HEK293 (cell line): ENCODE data around the gene THRSP.

Experiments used
- CTCF ChIA-PET: fragments of 350-600 bp; formaldehyde crosslinking; extraction: SDS; loops from one replicate; lab custom pipeline; 2021; ENCODE audit warnings: antibody characterized with exemption; lab: Yijun Ruan, JAX
- POLR2A ChIA-PET: fragments of 300-600 bp; formaldehyde crosslinking; extraction: SDS; loops from one replicate; lab custom pipeline; 2020; ENCODE audit warnings: antibody characterized with exemption, inconsistent platforms; lab: Yijun Ruan, JAX
- H3K27ac ChIP-seq: fragments of 200-500 bp; sonication (Bioruptor generic); 2 replicates; pipeline ENCODE4 v1.5.1; 2014; ENCODE audit warnings: low read depth, low read length, control low read depth, inconsistent platforms; ENCODE audit errors: extremely low read depth
- H3K36me3 ChIP-seq, 2 experiments: fragments of 200-500 bp in 1 of 2; sonication (Bioruptor generic) in 1 of 2; 1 replicate in 1 of 2; 2 replicates in 1 of 2; pipeline ENCODE4 v1.5.1; 2014 to 2017; ENCODE audit warnings: inconsistent platforms in 2 of 2, low read length in 2 of 2; ENCODE audit not compliant: control insufficient read depth in 2 of 2, insufficient read depth in 1 of 2
- H3K4me1 ChIP-seq: fragments of 200-500 bp; sonication (Bioruptor generic); 2 replicates; pipeline ENCODE4 v1.5.1; 2014; ENCODE audit warnings: mild to moderate bottlenecking, low read length, inconsistent platforms; ENCODE audit not compliant: control insufficient read depth, insufficient read depth
- H3K4me3 ChIP-seq: 2 replicates; pipeline ENCODE4 v1.5.1; 2011; ENCODE audit warnings: low read depth, mild to moderate bottlenecking, control low read depth, low read length, moderate library complexity
- H3K9me3 ChIP-seq: fragments of 200-500 bp; sonication (Bioruptor generic); 2 replicates; pipeline ENCODE4 v1.5.1; 2014; ENCODE audit warnings: low read depth, low read length, inconsistent platforms; ENCODE audit not compliant: control insufficient read depth, insufficient read depth
- HOXD13 ChIP-seq: sonication (generic); formaldehyde crosslinking; IDR thresholded peaks from 2 replicates; pipeline ENCODE4 v1.8.0; 2022; ENCODE audit warnings: missing genetic modification reagents, borderline replicate concordance
- IKZF3 ChIP-seq: fragments of 450-650 bp; IDR thresholded peaks from 2 replicates; pipeline ENCODE4 v1.5.0; 2018; ENCODE audit warnings: missing biosample characterization, mild to moderate bottlenecking, missing genetic modification characterization, moderate library complexity
- KLF1 ChIP-seq: fragments of 450-650 bp; formaldehyde crosslinking; IDR thresholded peaks from 2 replicates; pipeline ENCODE4 v1.5.1; 2016; ENCODE audit warnings: missing biosample characterization, missing genetic modification characterization
- KLF16 ChIP-seq: fragments of 450-650 bp; formaldehyde crosslinking; IDR thresholded peaks from 2 replicates; pipeline ENCODE4 v1.5.1; 2017; ENCODE audit warnings: missing biosample characterization, missing genetic modification characterization
- KLF8 ChIP-seq: fragments of 450-650 bp; formaldehyde crosslinking; IDR thresholded peaks from 2 replicates; pipeline ENCODE4 v1.5.1; 2016; ENCODE audit warnings: missing biosample characterization, missing genetic modification characterization
- ZBTB48 ChIP-seq: fragments of 450-650 bp; formaldehyde crosslinking; IDR thresholded peaks from 2 replicates; pipeline ENCODE4 v1.5.1; 2016; ENCODE audit warnings: missing biosample characterization, missing genetic modification characterization
- ZFHX2 ChIP-seq: fragments of 450-650 bp; formaldehyde crosslinking; conservative IDR thresholded peaks from 2 replicates; pipeline ENCODE4 v1.5.1; 2016; ENCODE audit warnings: missing biosample characterization, missing genetic modification characterization
- ZFP3 ChIP-seq: fragments of 450-650 bp; formaldehyde crosslinking; IDR thresholded peaks from 2 replicates; pipeline ENCODE4 v1.5.1; 2016; ENCODE audit warnings: low read depth, missing biosample characterization, missing genetic modification characterization
- ZFP69B ChIP-seq: fragments of 450-650 bp; formaldehyde crosslinking; IDR thresholded peaks from 2 replicates; pipeline ENCODE4 v1.5.1; 2016; ENCODE audit warnings: missing biosample characterization, missing genetic modification characterization
- ZNF138 ChIP-seq: fragments of 450-650 bp; formaldehyde crosslinking; IDR thresholded peaks from 2 replicates; pipeline ENCODE4 v1.5.1; 2016; ENCODE audit warnings: missing biosample characterization, missing genetic modification characterization, borderline replicate concordance
- ZNF169 ChIP-seq: fragments of 450-650 bp; formaldehyde crosslinking; IDR thresholded peaks from 2 replicates; pipeline ENCODE4 v1.5.1; 2016; ENCODE audit warnings: missing biosample characterization, missing genetic modification characterization
- ZNF202 ChIP-seq: fragments of 450-650 bp; formaldehyde crosslinking; IDR thresholded peaks from 2 replicates; pipeline ENCODE4 v1.5.1; 2016; ENCODE audit warnings: missing biosample characterization, missing genetic modification characterization, borderline replicate concordance
- ZNF24 ChIP-seq: fragments of 450-650 bp; formaldehyde crosslinking; IDR thresholded peaks from 2 replicates; pipeline ENCODE4 v1.5.1; 2016; ENCODE audit warnings: missing biosample characterization, missing genetic modification characterization
- ZNF248 ChIP-seq: fragments of 450-650 bp; formaldehyde crosslinking; IDR thresholded peaks from 2 replicates; pipeline ENCODE4 v1.5.1; 2017; ENCODE audit warnings: missing biosample characterization, missing genetic modification characterization
- ZNF37A ChIP-seq: fragments of 450-650 bp; IDR thresholded peaks from 2 replicates; pipeline ENCODE4 v1.5.1; 2018; ENCODE audit warnings: missing biosample characterization, missing genetic modification characterization
- ZNF391 ChIP-seq: fragments of 450-650 bp; formaldehyde crosslinking; IDR thresholded peaks from 2 replicates; pipeline ENCODE4 v1.5.1; 2016; ENCODE audit warnings: low read depth, missing biosample characterization, missing genetic modification characterization, borderline replicate concordance
- ZNF501 ChIP-seq: fragments of 450-650 bp; formaldehyde crosslinking; IDR thresholded peaks from 2 replicates; pipeline ENCODE4 v1.5.1; 2016; ENCODE audit warnings: missing biosample characterization, missing genetic modification characterization
- ZNF654 ChIP-seq: fragments of 450-650 bp; formaldehyde crosslinking; IDR thresholded peaks from 2 replicates; pipeline ENCODE4 v1.5.1; 2016; ENCODE audit warnings: low read depth, missing biosample characterization, missing genetic modification characterization
- ZNF830 ChIP-seq: fragments of 450-650 bp; IDR thresholded peaks from 2 replicates; pipeline ENCODE4 v1.5.0; 2018; ENCODE audit warnings: missing biosample characterization, missing genetic modification characterization, low read depth, mild to moderate bottlenecking, moderate library complexity
- TF ChIP-seq, protein P1 (sequence below): fragments of 450-650 bp; formaldehyde crosslinking; IDR thresholded peaks from 2 replicates; pipeline ENCODE4 v1.5.1; 2016; ENCODE audit warnings: missing biosample characterization, missing genetic modification characterization, low read depth
- TF ChIP-seq, protein P2 (sequence below): fragments of 450-650 bp; formaldehyde crosslinking; IDR thresholded peaks from 2 replicates; pipeline ENCODE4 v1.5.1; 2016; ENCODE audit warnings: missing biosample characterization, missing genetic modification characterization
- TF ChIP-seq, protein P3 (sequence below): fragments of 450-650 bp; formaldehyde crosslinking; IDR thresholded peaks from 2 replicates; pipeline ENCODE4 v1.5.1; 2016; ENCODE audit warnings: missing biosample characterization, missing genetic modification characterization
- TF ChIP-seq, protein P4 (sequence below): fragments of 450-650 bp; formaldehyde crosslinking; IDR thresholded peaks from 2 replicates; pipeline ENCODE4 v1.5.1; 2016; ENCODE audit warnings: missing biosample characterization, missing genetic modification characterization
- TF ChIP-seq, protein P5 (sequence below): fragments of 450-650 bp; formaldehyde crosslinking; IDR thresholded peaks from 2 replicates; pipeline ENCODE4 v1.5.1; 2017; ENCODE audit warnings: missing biosample characterization, missing genetic modification characterization
- TF ChIP-seq, protein P6 (sequence below): fragments of 450-650 bp; formaldehyde crosslinking; IDR thresholded peaks from 2 replicates; pipeline ENCODE4 v1.5.1; 2016; ENCODE audit warnings: missing biosample characterization, missing genetic modification characterization

Gene THRSP

DNA sequence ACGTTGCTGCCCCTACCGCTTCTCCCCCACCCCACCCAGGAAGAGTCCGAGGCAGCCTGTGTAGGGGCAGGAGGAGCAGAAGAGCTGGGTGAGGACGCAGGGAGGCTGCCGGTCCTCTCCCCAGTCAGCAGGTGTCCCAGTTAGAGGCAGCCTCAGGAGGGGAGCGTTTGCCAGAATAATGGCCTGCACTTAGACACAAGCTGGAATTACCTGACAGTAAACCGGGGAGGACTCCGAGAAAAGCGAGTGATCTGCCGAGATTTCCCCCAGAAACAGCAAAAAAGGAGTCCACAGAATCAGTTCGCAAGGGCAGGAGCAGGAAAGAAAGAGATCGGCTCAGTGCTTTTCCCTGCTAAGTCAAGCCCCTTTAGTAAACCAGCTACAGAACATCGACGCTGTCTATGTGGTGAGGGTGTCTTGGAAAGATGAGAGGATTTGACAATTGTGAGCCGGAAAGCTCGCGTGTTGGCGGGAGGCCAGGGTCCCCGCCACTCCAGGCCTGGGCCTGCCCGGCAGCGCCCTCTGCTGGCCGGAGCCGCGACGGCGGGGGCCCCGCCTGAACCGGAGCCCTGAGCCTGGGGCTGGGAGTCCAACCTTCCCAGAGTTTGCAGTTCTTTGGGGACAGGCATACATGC is 17.7 kb upstream of the THRSP start (continued):
- TF ChIP-seq ZNF654 (tag by site-specific recombination) (peak; percentile 68), ZFP69B (tag by site-specific recombination) (peak; percentile 54; the same call in 1 of the 2 replicates), ZBTB48 (tag by site-specific recombination) (0 out of 2 replicates have a peak, but pooled peaks have one; percentile 43)

DNA sequence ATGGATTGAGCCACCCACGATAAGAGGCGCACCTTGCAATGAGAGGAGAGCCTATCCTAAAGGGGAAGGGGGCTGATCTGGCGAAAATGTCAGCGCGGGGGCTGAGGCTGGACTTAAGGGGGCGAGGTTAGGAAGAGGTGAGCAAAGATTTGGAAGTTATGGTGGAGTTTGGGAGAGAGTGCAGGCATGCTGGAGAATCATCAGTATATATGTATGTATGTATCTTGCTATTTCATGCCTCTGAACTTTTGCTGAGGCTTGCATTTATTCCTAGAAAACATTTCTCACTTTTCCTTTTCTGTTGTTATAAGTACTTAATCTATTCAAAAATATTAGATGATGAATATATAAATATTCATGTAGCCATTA is 17.2 kb upstream of the THRSP start:
- Histone ChIP-seq H3K27ac (no peak overlapping the region), H3K4me3 (no peak overlapping the region), H3K36me3 (no peaks in the 10 kb centered on the region), H3K9me3 (no peaks in the 10 kb centered on the region), H3K4me1 (no peaks in the 10 kb centered on the region)
- TF ChIP-seq HOXD13 (no peak), ZFHX2 (tag by site-specific recombination) (0 out of 2 replicates have a peak, but pooled peaks have one; percentile 24), IKZF3 (tag by site-specific recombination) (no peak), ZNF391 (no peak), ZNF37A (tag by site-specific recombination) (no peak), ZNF501 (tag by site-specific recombination) (no peak)
- TF ChIP-seq, protein P1, sequence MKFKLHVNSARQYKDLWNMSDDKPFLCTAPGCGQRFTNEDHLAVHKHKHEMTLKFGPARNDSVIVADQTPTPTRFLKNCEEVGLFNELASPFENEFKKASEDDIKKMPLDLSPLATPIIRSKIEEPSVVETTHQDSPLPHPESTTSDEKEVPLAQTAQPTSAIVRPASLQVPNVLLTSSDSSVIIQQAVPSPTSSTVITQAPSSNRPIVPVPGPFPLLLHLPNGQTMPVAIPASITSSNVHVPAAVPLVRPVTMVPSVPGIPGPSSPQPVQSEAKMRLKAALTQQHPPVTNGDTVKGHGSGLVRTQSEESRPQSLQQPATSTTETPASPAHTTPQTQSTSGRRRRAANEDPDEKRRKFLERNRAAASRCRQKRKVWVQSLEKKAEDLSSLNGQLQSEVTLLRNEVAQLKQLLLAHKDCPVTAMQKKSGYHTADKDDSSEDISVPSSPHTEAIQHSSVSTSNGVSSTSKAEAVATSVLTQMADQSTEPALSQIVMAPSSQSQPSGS: no peak
- TF ChIP-seq, protein P2, sequence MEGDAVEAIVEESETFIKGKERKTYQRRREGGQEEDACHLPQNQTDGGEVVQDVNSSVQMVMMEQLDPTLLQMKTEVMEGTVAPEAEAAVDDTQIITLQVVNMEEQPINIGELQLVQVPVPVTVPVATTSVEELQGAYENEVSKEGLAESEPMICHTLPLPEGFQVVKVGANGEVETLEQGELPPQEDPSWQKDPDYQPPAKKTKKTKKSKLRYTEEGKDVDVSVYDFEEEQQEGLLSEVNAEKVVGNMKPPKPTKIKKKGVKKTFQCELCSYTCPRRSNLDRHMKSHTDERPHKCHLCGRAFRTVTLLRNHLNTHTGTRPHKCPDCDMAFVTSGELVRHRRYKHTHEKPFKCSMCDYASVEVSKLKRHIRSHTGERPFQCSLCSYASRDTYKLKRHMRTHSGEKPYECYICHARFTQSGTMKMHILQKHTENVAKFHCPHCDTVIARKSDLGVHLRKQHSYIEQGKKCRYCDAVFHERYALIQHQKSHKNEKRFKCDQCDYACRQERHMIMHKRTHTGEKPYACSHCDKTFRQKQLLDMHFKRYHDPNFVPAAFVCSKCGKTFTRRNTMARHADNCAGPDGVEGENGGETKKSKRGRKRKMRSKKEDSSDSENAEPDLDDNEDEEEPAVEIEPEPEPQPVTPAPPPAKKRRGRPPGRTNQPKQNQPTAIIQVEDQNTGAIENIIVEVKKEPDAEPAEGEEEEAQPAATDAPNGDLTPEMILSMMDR (tag by site-specific recombination): 0 out of 2 replicates have a peak, but pooled peaks have one; percentile 6
- TF ChIP-seq, protein P3, sequence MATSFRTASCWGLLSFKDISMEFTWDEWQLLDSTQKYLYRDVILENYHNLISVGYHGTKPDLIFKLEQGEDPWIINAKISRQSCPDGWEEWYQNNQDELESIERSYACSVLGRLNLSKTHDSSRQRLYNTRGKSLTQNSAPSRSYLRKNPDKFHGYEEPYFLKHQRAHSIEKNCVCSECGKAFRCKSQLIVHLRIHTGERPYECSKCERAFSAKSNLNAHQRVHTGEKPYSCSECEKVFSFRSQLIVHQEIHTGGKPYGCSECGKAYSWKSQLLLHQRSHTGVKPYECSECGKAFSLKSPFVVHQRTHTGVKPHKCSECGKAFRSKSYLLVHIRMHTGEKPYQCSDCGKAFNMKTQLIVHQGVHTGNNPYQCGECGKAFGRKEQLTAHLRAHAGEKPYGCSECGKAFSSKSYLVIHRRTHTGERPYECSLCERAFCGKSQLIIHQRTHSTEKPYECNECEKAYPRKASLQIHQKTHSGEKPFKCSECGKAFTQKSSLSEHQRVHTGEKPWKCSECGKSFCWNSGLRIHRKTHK (tag by site-specific recombination): no peak
- CTCF ChIA-PET: interaction anchor here (0.6 to 2.6 kb wide), 26 partner anchors 9 to 851 kb away, joined by 3 to 17 read pairs (median 4); partner anchors contain the start of genes INTS4, NDUFC2 and THRSP
- POLR2A ChIA-PET: interaction anchor here (2.2 kb wide), 1 partner anchor 52 kb away, joined by 7 read pairs; the partner anchor contains the start of gene INTS4

DNA sequence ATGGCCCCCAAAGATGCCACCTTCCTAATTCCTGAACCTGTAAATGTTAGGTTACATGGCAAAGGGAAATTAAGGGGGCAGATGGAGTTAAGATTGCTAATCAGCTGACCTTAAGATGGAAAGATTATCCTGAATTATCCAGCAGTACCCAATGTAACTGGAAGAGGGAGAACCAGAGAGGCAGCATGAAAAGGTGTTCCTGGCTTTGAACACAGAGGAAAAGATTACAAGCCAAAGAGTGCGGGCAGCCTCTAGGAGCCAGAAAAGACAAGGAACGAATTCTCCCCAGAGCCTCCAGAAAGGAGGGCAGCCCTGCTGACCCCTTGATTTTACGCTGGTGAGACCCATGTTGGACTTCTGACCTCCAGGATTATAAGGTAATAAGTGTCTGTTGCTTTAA is 15.1 kb upstream of the THRSP start:
- Histone ChIP-seq H3K27ac (no peak overlapping the region), H3K36me3 (no peaks in the 10 kb centered on the region), H3K9me3 (no peaks in the 10 kb centered on the region), H3K4me3 (no peak overlapping the region), H3K4me1 (no peaks in the 10 kb centered on the region)
- CTCF ChIA-PET: interaction anchor here (0.6 to 1.3 kb wide), 3 partner anchors 17 to 517 kb away, joined by 3 to 6 read pairs (median 6); no protein-coding TSS in a partner anchor
- POLR2A ChIA-PET: no interaction called here
- no peak for TF ChIP-seq ZNF202
- TF ChIP-seq, protein P4, sequence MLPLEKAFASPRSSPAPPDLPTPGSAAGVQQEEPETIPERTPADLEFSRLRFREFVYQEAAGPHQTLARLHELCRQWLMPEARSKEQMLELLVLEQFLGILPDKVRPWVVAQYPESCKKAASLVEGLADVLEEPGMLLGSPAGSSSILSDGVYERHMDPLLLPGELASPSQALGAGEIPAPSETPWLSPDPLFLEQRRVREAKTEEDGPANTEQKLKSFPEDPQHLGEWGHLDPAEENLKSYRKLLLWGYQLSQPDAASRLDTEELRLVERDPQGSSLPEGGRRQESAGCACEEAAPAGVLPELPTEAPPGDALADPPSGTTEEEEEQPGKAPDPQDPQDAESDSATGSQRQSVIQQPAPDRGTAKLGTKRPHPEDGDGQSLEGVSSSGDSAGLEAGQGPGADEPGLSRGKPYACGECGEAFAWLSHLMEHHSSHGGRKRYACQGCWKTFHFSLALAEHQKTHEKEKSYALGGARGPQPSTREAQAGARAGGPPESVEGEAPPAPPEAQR (tag by site-specific recombination): no peak
- TF ChIP-seq ZNF24 (tag by site-specific recombination): no peak
- no peak for TF ChIP-seq ZNF138
- TF ChIP-seq ZNF169 (tag by site-specific recombination): no peak
- TF ChIP-seq ZNF830: no peak
- TF ChIP-seq, protein P5, sequence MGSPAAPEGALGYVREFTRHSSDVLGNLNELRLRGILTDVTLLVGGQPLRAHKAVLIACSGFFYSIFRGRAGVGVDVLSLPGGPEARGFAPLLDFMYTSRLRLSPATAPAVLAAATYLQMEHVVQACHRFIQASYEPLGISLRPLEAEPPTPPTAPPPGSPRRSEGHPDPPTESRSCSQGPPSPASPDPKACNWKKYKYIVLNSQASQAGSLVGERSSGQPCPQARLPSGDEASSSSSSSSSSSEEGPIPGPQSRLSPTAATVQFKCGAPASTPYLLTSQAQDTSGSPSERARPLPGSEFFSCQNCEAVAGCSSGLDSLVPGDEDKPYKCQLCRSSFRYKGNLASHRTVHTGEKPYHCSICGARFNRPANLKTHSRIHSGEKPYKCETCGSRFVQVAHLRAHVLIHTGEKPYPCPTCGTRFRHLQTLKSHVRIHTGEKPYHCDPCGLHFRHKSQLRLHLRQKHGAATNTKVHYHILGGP (tag by site-specific recombination): no peak
- no peak for TF ChIP-seq ZFP3 (tag by site-specific recombination)
- TF ChIP-seq KLF16 (tag by site-specific recombination): no peak
- TF ChIP-seq, protein P6, sequence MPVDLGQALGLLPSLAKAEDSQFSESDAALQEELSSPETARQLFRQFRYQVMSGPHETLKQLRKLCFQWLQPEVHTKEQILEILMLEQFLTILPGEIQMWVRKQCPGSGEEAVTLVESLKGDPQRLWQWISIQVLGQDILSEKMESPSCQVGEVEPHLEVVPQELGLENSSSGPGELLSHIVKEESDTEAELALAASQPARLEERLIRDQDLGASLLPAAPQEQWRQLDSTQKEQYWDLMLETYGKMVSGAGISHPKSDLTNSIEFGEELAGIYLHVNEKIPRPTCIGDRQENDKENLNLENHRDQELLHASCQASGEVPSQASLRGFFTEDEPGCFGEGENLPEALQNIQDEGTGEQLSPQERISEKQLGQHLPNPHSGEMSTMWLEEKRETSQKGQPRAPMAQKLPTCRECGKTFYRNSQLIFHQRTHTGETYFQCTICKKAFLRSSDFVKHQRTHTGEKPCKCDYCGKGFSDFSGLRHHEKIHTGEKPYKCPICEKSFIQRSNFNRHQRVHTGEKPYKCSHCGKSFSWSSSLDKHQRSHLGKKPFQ (tag by site-specific recombination): no peak
- TF ChIP-seq KLF8 (tag by site-specific recombination): no peak
- TF ChIP-seq KLF1 (tag by site-specific recombination): no peak
- no peak for TF ChIP-seq ZNF248 (tag by site-specific recombination)
